Keratinocyte (primary cell): ENCODE data around the gene PTDSS2. TPM values are rescaled to one million over a fixed set of nuclear protein-coding genes. Genes with fewer than 3 reads are reported as not detected.
"Not testable (repeated sequence)": the region's sequence is repeated elsewhere in the genome, so short reads cannot be mapped to it uniquely, and the experiment has no call there.

Experiments used
- DNase-seq: peaks from one replicate; pipeline ENCODE4 v3.0.0-alpha.2; 2011; ENCODE audit warnings: low read depth, missing footprints, low spot score
- FAIRE-seq: peaks from 2 replicates; lab custom pipeline; 2011; peaks lifted over from hg19 to GRCh38; lab: Jason Lieb, UNC
- H2AFZ ChIP-seq: 2 replicates; pipeline ENCODE4 v1.6.0; 2012; ENCODE audit warnings: low read length, control low read depth, inconsistent platforms; ENCODE audit not compliant: control insufficient read depth
- H3K27ac ChIP-seq: 2 replicates; pipeline ENCODE4 v1.5.1; 2011; ENCODE audit warnings: low read length; ENCODE audit not compliant: control insufficient read depth, insufficient read depth
- H3K27me3 ChIP-seq: 3 replicates; pipeline ENCODE4 v1.6.0; 2011; ENCODE audit warnings: low read length; ENCODE audit not compliant: control insufficient read depth, insufficient read depth; ENCODE audit errors: extremely low read depth
- H3K36me3 ChIP-seq, 2 experiments: 2 replicates in 1 of 2; 3 replicates in 1 of 2; pipeline ENCODE4 v1.5.1; 2011; ENCODE audit warnings: low read length in 2 of 2, mild to moderate bottlenecking in 1 of 2; ENCODE audit not compliant: control insufficient read depth in 2 of 2, insufficient read depth in 2 of 2; ENCODE audit errors: extremely low read depth in 1 of 2
- H3K4me1 ChIP-seq: 3 replicates; pipeline ENCODE4 v1.5.1; 2011; ENCODE audit warnings: low read length; ENCODE audit not compliant: control insufficient read depth, insufficient read depth; ENCODE audit errors: extremely low read depth
- H3K4me2 ChIP-seq: 3 replicates; pipeline ENCODE4 v1.6.0; 2011; ENCODE audit warnings: low read depth, low read length; ENCODE audit not compliant: control insufficient read depth, insufficient read depth; ENCODE audit errors: extremely low read depth
- H3K4me3 ChIP-seq, 3 experiments: fragments of 200-600 bp in 1 of 3; sonication (generic) in 1 of 3; 2 replicates in 2 of 3; 3 replicates in 1 of 3; pipeline ENCODE4 v1.5.1; 2011 to 2016; ENCODE audit warnings: low read length in 3 of 3, mild to moderate bottlenecking in 3 of 3, control low read depth in 2 of 3, inconsistent platforms in 1 of 3, low read depth in 1 of 3, mixed read lengths in 1 of 3, mixed run types in 1 of 3, moderate library complexity in 1 of 3; ENCODE audit not compliant: control insufficient read depth in 2 of 3, insufficient read depth in 2 of 3; ENCODE audit errors: extremely low read depth in 1 of 3
- H3K79me2 ChIP-seq: 2 replicates; pipeline ENCODE4 v1.6.0; 2012; ENCODE audit warnings: low read length; ENCODE audit not compliant: control insufficient read depth, insufficient read depth
- H3K9ac ChIP-seq: 3 replicates; pipeline ENCODE4 v1.6.0; 2011; ENCODE audit warnings: low read length; ENCODE audit not compliant: control insufficient read depth, insufficient read depth; ENCODE audit errors: extremely low read depth
- H3K9me1 ChIP-seq: 3 replicates; pipeline ENCODE4 v1.6.0; 2011; ENCODE audit warnings: low read length; ENCODE audit not compliant: control insufficient read depth, insufficient read depth; ENCODE audit errors: extremely low read depth
- H3K9me3 ChIP-seq: 2 replicates; pipeline ENCODE4 v1.5.1; 2012; ENCODE audit warnings: low read depth, low read length; ENCODE audit not compliant: control insufficient read depth
- H4K20me1 ChIP-seq: 3 replicates; pipeline ENCODE4 v1.6.0; 2011; ENCODE audit warnings: low read length; ENCODE audit not compliant: control insufficient read depth, insufficient read depth; ENCODE audit errors: extremely low read depth
- CTCF ChIP-seq, 3 experiments: IDR thresholded peaks in 1 of 3; conservative IDR thresholded peaks in 1 of 3; optimal IDR thresholded peaks in 1 of 3; 2 replicates in 2 of 3; 3 replicates in 1 of 3; pipeline versions ENCODE3 to v1.5.1; 2011; ENCODE audit warnings: low read length in 3 of 3, mild to moderate bottlenecking in 3 of 3, moderate library complexity in 2 of 3, control low read depth in 1 of 3, inconsistent platforms in 1 of 3; ENCODE audit not compliant: insufficient read depth in 2 of 3; ENCODE audit errors: extremely low read depth in 1 of 3
- EZH2 ChIP-seq: IDR thresholded peaks from one replicate; pipeline ENCODE4 v1.6.1; 2012; ENCODE audit warnings: inconsistent platforms, mild to moderate bottlenecking, low read length, moderate library complexity
- dilution Hi-C: fragments of 300-500 bp; cut with MboI; formaldehyde crosslinking; loops from one replicate; pipeline ENCODE4 v1.7.0; 2020; ENCODE audit warnings: low sequenced_read_pairs; ENCODE audit not compliant: extremely low pct_ligation_motif_present
- polyA plus RNA-seq, 5 experiments: library from polyadenylated mRNA; depleted of rRNA in 3 of 5; stranded (reverse) in 3 of 5; stranded (forward) in 1 of 5; unstranded in 1 of 5; fragments of >200 nt; gene quantifications; 1 replicate in 1 of 5; 2 replicates in 3 of 5; 3 replicates in 1 of 5; pipeline versions ENCODE4 v1.2.1 to v1.2.3, GENCODE V29; 2011 to 2012; ENCODE audit warnings: missing spikeins in 2 of 5, low read depth in 1 of 5, low replicate concordance in 1 of 5

The PTDSS2 gene
- polyA plus RNA-seq, 1 donor (not counting 4 experiments of a cell fraction or from before 2014, with no cell fraction given) = 21.6 TPM

GRCh38 chr11:422249-422656, 27.8 kb upstream of the PTDSS2 start:
- FAIRE-seq (no peak), DNase-seq (no peak)
- H2AFZ ChIP-seq = no peak overlapping the region
- no peak overlapping the region for H3K27ac ChIP-seq
- no peak for TF ChIP-seq CTCF (optimal IDR thresholded peaks at IDR 0.05 in 1 of 3, IDR thresholded peaks at IDR 0.05 in 1 of 3, conservative IDR thresholded peaks at IDR 0.05 in 1 of 3; ENCODE audit: extremely low read depth in 1 of 3, insufficient read depth in 2 of 3, low read length in 3 of 3)
- no peak for TF ChIP-seq EZH2
- no peaks in the 10 kb centered on the region for H3K79me2 ChIP-seq
- H3K9me1 ChIP-seq = no peaks in the 10 kb centered on the region
- peaks cover 2% of the 10 kb centered on the region for H3K4me1 ChIP-seq
- H3K4me2 ChIP-seq = no peak overlapping the region
- dilution Hi-C loops = no loop called here
- H4K20me1 ChIP-seq = no peaks in the 10 kb centered on the region
- H3K9me3 ChIP-seq = no peaks in the 10 kb centered on the region
- H3K9ac ChIP-seq = no peak overlapping the region
- H3K27me3 ChIP-seq = no peaks in the 10 kb centered on the region
- H3K4me3 ChIP-seq = no peak overlapping the region
- peaks cover 0 to 6% of the 10 kb centered on the region in 2 experiments for H3K36me3 ChIP-seq

GRCh38 chr11:424232-424631, 25.8 kb upstream of the PTDSS2 start:
- Histone ChIP-seq H3K27ac (no peak overlapping the region), H3K4me3 (no peak overlapping the region), H3K27me3 (no peaks in the 10 kb centered on the region), H3K9me1 (no peaks in the 10 kb centered on the region), H3K36me3 (peaks cover 0 to 7% of the 10 kb centered on the region in 2 experiments), H3K4me1 (no peaks in the 10 kb centered on the region), H4K20me1 (no peaks in the 10 kb centered on the region), H3K4me2 (no peak overlapping the region), H3K9me3 (no peaks in the 10 kb centered on the region), H2AFZ (no peak overlapping the region), H3K9ac (no peak overlapping the region), H3K79me2 (no peaks in the 10 kb centered on the region)
- DNase-seq = no peak
- TF ChIP-seq CTCF (optimal IDR thresholded peaks at IDR 0.05 in 1 of 3, IDR thresholded peaks at IDR 0.05 in 1 of 3, conservative IDR thresholded peaks at IDR 0.05 in 1 of 3; ENCODE audit: extremely low read depth in 1 of 3, insufficient read depth in 2 of 3, low read length in 3 of 3) (no peak), EZH2 (no peak)
- dilution Hi-C loops = no loop called here
- no peak for FAIRE-seq

GRCh38 chr11:424766-425165, 25.3 kb upstream of the PTDSS2 start:
- H3K4me3 ChIP-seq, H3K4me1 ChIP-seq, dilution Hi-C loops, H3K9ac ChIP-seq, H3K9me3 ChIP-seq, H3K27me3 ChIP-seq, H2AFZ ChIP-seq, FAIRE-seq, H3K4me2 ChIP-seq, H4K20me1 ChIP-seq, H3K9me1 ChIP-seq, H3K27ac ChIP-seq, H3K36me3 ChIP-seq, H3K79me2 ChIP-seq, DNase-seq: not testable (repeated sequence)
